ENCODE measurements around the gene MVK. TPM values are rescaled to one million over a fixed set of nuclear protein-coding genes. Genes with fewer than 3 reads are reported as not detected.

The MVK gene
- total RNA-seq, 1 experiment from 2014 or later = 19.2 TPM

- no peak overlapping the region for H3T11ph ChIP-seq (ENCODE audit: low read length)
- no peak overlapping the region for H2AK5ac ChIP-seq (ENCODE audit: insufficient read length, low read length)
- H2BK120ac ChIP-seq (ENCODE audit: low read depth, low read length, poor library complexity, severe bottlenecking) = no peak overlapping the region
- H3K27me3 ChIP-seq (ENCODE audit: insufficient read depth, low read length) = no peaks in the 10 kb centered on the region
- no peak overlapping the region for H2BK20ac ChIP-seq (ENCODE audit: low read depth, low read length, poor library complexity, severe bottlenecking)
- no peaks in the 10 kb centered on the region for H3K9me3 Mint-ChIP-seq
- no peaks in the 10 kb centered on the region for H3K79me2 ChIP-seq (ENCODE audit: insufficient read depth, low read length)
- H3K23me2 ChIP-seq (ENCODE audit: insufficient read length, low read depth, low read length, poor library complexity, severe bottlenecking) = no peaks in the 10 kb centered on the region
- no peak overlapping the region for H3K4me2 ChIP-seq (ENCODE audit: insufficient read depth, insufficient read length, low read length)
- H3K79me1 ChIP-seq (ENCODE audit: insufficient read depth, low read depth, low read length, poor library complexity, severe bottlenecking) = no peaks in the 10 kb centered on the region
- H3K27ac Mint-ChIP-seq = no peak overlapping the region; a peak in 2 of 7 replicates
- no peak overlapping the region for H2BK5ac ChIP-seq (ENCODE audit: insufficient read length, low read length)
- H2BK15ac ChIP-seq (ENCODE audit: low read depth, low read length) = no peak overlapping the region
- TF ChIP-seq CTCF (conservative IDR thresholded peaks at IDR 0.05) = no peak
- H4K20me1 ChIP-seq (ENCODE audit: control insufficient read depth, insufficient read depth, insufficient read length) = no peaks in the 10 kb centered on the region
- no peak overlapping the region for H3K27ac ChIP-seq (ENCODE audit: insufficient read length, low read depth, low read length)
- H3K18ac ChIP-seq (ENCODE audit: insufficient read length, low read depth, low read length) = no peak overlapping the region
- no peaks in the 10 kb centered on the region for H3K4me1 ChIP-seq (ENCODE audit: insufficient read depth, low read length)
- H2AFZ ChIP-seq (ENCODE audit: low read length) = no peak overlapping the region
- H3K23ac ChIP-seq (ENCODE audit: insufficient read length, low read depth, low read length) = no peak overlapping the region
- no peak overlapping the region for H3K14ac ChIP-seq (ENCODE audit: insufficient read depth, low read length)
- no peaks in the 10 kb centered on the region for H3K4me1 Mint-ChIP-seq
- no peaks in the 10 kb centered on the region for H3K36me3 Mint-ChIP-seq (ENCODE audit: insufficient read depth in 1 of 3, low read depth in 3 of 3)
- H3K9ac ChIP-seq (ENCODE audit: extremely low read depth, insufficient read length, low read length) = no peak overlapping the region
- no peak for DNase-seq
- H4K8ac ChIP-seq (replicated peaks; ENCODE audit: insufficient read length, low read depth, low read length) = no peak overlapping the region
- H4K5ac ChIP-seq (ENCODE audit: insufficient read length, low read depth, low read length) = no peak overlapping the region
- H3K4me3 Mint-ChIP-seq = no peak overlapping the region
- H2BK12ac ChIP-seq (ENCODE audit: insufficient read length, low read depth, low read length) = no peak overlapping the region
- no peaks in the 10 kb centered on the region for H3K9me3 ChIP-seq (ENCODE audit: control insufficient read depth, low read depth, low read length)
- H4K91ac ChIP-seq (ENCODE audit: insufficient read length, low read depth, low read length) = no peak overlapping the region
- H3K27me3 Mint-ChIP-seq (ENCODE audit: low read depth) = no peaks in the 10 kb centered on the region
- WGBS (ENCODE audit: extremely low coverage, insufficient read length, low lambda C conversion rate) = no CpG with 5 or more reads among the region's 11 CpGs
- H3K56ac ChIP-seq (ENCODE audit: insufficient read length, low read depth, low read length) = no peak overlapping the region
- H3K4ac ChIP-seq (ENCODE audit: low read depth, low read length) = no peak overlapping the region
Measured at GRCh38 chr12:109645194-109645593, 71.6 kb downstream of the MVK start.

Data from H9 (cell line).